Measurements from ENCODE around the gene HRH3.
A peak's percentile ranks its signal among the peaks of the same experiment; 100 is the strongest.

Gene HRH3

DNA sequence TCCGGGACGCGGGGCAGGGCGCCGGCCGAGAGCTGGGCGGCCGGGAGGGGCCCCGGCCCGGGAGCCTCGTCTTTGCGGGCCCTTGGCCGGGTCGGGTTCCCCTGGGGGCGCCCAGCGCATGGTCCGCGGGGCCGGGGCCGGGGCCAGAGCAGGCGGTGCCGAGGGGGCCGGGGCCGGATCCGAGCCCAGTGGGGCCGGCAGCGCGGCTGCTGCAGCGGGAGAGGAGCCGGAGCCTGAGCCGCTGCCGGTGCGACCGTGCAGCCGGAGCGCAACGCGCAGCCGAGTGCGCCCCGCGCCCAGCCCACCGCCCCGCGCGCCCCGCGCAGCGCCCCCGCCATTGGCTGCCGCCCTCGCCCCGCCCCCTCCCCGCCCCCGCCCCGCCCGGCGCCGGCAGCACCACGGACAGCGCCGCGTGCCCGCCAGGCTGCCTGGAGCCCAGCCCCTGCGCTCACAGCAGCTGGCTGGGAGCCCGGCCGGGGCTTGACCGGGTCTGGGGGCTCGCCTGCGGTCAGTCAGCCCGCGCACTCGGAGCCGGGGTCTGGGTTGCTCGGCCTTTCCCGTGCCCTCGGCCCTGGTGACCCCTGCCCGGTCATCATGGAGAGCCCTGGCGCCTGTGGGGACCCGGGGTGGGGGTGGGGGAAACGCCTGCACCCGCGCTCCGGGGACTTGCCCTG is at the start of gene HRH3:
Gene HRH3, minus strand, starts transcription at position 287 of the 674 bp plus-strand sequence. CDS start 308 bp downstream, outside the sequence.
- peak; percentile 39 for DNase-seq (ENCODE audit: low read depth)

DNA sequence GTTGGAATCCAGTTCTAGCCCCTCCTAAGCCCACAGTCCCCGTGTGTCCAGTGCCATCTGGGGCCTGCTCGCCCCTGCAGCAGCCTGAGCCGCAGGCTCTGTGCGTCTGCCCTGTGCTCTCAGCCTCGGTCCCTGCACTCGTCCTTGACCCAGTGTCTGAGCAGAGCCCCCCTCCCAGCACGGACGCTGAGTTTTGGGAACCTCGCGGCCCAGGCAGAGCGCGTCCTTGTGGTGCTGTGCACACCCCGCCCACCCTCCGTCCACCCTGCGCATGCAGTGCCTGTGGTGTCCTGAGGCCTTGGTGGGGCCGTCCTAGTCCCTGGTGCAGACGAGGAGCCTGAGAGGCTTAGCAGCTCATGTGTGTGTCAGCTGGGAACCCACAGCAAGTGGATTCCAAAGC is 49.8 kb upstream of the HRH3 start:
- no peak for DNase-seq (ENCODE audit: low read depth)

- DNase-seq (ENCODE audit: low read depth): no peak
Measured at GRCh38 chr20:62269378-62269777, 49.3 kb upstream of the HRH3 start.

DNA sequence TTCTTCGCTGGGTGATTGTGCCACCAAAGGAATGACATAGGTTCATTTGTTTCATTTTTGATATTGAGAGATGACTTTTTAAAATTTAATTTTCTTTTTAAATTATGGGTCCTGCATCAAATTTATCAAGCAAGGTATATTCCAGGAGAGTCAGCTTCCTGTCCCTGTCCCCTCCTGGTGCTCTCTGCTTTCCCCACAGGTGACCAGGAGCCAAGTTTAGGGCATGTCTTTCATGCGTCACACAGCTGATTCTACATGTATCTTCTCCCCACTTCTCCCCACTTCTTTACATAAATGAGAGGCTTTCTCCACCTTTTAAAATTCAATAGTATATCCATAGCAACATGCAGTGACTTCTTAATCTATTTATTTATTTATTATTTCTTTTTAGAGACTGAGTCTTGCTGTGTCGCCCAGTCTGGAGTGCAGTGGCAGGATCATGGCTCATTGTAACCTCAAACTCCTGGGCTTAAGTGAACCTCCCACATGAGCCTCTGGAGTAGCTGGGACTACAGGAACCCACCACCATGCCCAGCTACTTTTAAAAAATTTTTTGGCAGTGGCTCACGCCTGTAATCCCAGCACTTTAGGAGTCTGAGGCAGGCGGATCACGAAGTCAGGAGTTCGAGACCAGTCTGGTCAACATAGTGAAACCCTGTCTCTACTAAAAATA is 48.3 kb upstream of the HRH3 start:
- DNase-seq (ENCODE audit: low read depth): no peak

DNA sequence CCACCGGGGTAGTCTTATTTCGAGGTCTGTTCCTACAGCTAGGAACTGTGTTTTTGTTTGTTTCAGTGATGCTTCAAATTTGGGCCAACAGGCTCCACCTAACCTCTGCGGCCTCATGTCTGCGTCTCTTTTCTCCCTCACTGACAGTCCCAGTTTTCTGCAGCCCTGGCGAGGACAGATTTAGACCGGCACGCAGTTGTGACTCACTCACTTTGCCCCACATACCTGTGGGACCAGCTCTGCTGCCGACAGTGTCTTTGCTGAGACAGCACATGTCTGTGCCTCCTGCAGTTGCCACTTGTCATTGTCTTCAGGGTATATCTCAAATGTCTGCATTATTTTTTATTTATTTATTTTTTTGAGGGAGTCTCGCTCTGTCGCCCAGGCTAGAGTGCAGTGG is 47.5 kb upstream of the HRH3 start:
- no peak for DNase-seq (ENCODE audit: low read depth)

DNA sequence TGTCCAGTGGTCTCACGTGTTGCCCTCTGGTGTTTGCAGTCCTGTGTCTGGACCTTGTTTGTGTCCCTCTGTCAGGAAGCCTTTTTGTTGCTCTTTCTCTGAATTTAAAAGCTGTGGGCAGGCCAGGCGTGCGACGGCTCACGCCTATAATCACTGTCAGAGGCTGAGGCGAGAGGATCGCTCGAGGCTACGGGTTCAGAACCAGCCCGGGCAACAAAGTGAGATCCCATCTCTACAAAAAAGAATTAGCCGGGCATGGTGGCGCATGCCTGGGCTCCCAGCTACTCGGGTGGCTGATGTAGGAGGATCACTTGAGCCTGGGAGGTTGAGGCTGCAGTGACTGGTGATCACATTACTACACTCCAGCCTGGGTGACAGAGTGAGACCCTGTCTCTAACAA is 46.8 kb upstream of the HRH3 start:
- no peak for DNase-seq (ENCODE audit: low read depth)

DNA sequence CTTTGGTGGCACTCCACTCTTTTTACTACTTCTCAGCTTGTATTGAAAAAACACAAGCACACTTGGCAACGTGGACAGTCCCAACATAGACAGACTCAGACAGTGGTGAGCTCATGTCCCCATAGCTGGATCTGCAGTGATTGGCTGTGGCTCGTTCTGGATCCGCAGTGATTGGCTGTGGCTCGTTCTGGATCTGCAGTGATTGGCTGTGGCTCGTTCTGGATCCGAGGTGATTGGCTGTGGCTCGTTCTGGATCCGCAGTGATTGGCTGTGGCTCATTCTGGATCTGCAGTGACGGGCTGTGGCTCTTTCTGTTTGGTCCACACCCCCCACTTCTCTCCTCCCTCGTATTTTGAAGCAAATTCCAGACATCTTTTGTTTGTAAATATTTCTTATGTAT is 46.3 kb upstream of the HRH3 start:
- DNase-seq (ENCODE audit: low read depth): peak; percentile 9

DNA sequence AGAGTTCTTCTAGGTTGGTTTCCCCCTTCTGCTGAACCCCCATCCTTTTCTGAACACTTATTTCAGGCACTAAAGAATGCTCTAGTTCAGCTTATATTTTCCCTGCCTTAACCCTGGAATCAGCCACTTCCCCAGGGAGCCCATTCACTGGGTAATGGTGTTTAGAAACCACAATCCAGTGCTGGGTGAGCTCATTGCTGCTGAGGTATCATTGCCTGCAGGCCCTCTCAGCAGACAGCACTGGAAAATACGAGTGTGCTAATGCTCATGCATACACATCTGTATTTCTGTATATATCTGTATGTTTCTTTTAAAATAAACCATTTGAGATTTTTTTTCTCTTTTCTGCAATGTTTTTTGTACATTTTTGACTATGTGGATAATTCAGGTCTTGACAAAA is 45.3 kb upstream of the HRH3 start:
- DNase-seq (ENCODE audit: low read depth): no peak

GRCh38 chr20:62263396-62263795 is 43.3 kb upstream of the HRH3 start:
- DNase-seq (ENCODE audit: low read depth): no peak

GRCh38 chr20:62262064-62262463 is 42.0 kb upstream of the HRH3 start:
- no peak for DNase-seq (ENCODE audit: low read depth)

DNA sequence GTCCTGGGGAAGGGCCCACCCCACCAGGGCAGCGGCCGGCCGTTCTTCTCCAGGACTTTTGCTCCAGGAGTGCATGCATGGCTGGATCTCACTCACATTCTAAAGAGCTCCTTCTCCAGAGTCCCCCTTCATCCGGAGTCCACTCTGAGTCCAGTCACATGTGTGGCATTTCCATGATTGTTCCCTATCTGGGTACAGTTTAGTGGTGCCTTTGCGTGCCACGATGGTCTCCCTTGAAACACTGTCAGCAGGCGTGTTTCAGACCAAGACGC is 39.2 kb upstream of the HRH3 start:
- no peak for DNase-seq (ENCODE audit: low read depth)

GRCh38 chr20:62258499-62259293 is 38.6 kb upstream of the HRH3 start:
- DNase-seq (ENCODE audit: low read depth): peak; percentile 74

DNA sequence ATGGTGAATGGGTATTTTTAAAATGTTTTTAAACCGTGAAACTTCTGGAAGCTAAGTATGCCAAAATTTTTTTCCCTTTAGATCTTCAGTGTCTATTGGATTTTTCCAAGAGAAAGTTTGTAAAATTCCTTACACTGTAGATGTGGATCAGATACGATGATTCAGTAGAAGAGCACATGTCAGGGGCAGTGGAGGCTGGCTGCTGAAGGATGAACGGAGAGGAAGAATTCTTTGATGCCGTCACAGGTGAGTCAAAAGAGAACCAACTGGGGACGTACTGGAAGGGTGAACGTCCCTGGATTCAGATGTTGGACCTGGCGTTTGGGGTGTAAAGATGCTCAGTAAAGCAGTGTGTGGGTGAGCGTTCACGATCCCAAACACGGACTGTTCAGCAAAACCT is 35.9 kb upstream of the HRH3 start:
- DNase-seq (ENCODE audit: low read depth): no peak

GRCh38 chr20:62254021-62254724 is 34.1 kb upstream of the HRH3 start:
- DNase-seq (ENCODE audit: low read depth): no peak

DNA sequence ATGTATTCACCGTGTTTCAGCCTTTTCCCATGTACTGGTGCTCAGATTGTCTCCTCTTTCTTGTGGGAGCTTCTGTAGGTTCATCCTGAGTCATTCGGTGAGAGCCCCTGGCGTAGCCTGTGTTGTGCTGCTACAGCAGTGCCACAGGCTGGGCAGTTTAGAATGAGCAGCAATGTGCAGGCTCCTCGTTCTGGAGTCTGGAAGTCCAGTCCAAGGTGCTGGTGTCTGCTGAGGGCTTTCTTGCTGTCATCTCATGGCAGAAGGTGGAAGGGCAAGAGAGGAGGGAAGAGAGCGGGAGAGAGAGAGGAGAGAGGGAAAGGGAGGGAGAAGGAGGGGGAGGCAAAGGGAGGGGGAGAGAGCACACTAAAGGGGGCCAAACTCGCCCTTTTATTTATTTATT is 33.3 kb upstream of the HRH3 start:
- no peak for DNase-seq (ENCODE audit: low read depth)

GRCh38 chr20:62252342-62252966 is 32.4 kb upstream of the HRH3 start:
- DNase-seq (ENCODE audit: low read depth): peak; percentile 63

DNA sequence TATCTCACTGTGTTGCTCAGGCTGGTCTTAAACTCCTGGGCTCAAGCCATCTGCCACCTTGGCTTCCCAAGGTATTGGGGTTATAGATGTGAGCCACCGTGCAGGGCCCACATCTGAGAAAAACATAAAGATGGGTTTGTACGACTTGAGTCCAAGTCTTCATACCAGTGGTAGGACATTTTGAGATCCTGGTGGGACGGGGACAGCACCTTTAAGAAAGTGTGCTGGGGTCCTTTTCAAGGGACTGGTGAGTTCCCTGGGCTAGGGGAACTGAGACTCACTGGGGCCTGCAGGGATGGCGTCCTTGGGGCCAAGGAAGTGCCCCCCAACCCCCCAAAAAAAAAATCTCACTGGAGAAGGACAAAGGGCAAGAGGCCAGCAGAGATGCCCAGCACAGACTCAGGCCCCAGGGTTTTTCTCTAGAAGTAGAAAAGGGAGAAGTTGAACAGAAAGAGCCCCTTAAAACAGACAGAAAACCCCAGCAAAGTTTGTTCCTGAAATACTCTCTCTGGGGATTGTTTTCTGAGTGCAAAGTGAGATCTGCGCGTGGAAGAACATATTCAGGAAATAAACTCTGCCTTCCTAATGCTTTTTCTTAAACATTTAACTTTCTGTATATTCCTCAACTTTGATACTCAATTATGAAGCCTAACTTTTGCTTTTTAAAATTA is 28.9 kb upstream of the HRH3 start:
- DNase-seq (ENCODE audit: low read depth): no peak

GRCh38 chr20:62246872-62247652 is 27.0 kb upstream of the HRH3 start:
- no peak for DNase-seq (ENCODE audit: low read depth)

- DNase-seq (ENCODE audit: low read depth): no peak
Measured at GRCh38 chr20:62246431-62246830, 26.4 kb upstream of the HRH3 start.

GRCh38 chr20:62245911-62246280 is 25.8 kb upstream of the HRH3 start:
- DNase-seq (ENCODE audit: low read depth): no peak

DNA sequence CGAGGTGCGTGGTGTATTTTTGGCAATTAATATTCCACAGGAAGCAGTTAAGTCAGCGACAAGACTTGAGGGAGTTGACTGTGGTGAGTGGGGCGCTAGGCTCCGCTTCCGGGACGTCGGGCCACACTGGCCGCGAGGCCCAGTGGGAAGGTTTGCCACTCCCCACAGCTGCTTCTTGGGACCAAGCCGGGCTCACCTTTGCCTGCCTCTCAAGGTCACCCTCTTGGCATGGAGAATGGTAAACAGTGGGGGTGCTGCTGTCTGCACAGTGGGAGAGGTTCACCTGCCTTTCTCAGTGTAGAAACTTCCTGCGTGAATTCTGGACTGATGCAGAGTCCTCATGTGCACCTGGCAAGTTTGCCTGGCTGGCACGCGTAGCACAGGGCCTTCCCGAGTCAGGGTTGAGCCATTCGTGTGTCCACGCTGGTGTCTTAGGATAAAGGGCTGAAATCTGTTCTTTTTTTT is 24.6 kb upstream of the HRH3 start:
- DNase-seq (ENCODE audit: low read depth): no peak
